ENCODE results near the gene DBP.

The DBP gene

DNA sequence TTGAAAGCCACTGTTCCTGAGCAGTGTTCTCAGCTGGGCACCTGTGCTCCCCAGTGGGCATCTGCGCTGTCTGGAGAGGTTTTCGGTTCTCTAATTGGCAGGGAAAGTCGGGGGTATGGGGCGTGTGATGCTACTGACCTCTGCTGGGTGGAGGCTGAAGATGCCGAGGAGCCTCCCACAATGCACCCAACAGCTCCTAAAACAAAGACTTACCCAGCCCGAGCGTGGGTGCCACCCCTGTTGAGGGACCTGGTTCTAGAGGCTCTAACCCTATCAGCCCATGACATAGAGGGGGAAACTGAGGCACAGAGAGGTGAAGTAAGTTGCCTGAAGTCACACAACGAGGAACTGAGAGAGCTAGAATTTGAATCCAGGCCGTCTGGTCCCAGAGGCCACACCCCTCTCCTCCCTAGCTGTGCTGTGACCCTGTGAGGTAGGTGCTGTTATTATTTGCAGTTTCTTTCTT is 28.3 kb downstream of the DBP start:
- H3K9me3 Mint-ChIP-seq, result no peaks in the 10 kb centered on the region
- peak overlapping the region; percentile 88 for H3K27ac Mint-ChIP-seq
- peak overlapping the region; percentile 47 to 48 for H3K4me3 Mint-ChIP-seq
- peaks cover 13 to 15% of the 10 kb centered on the region in 2 donors for H3K4me1 Mint-ChIP-seq
- H3K27me3 Mint-ChIP-seq, result no peaks in the 10 kb centered on the region
- ATAC-seq (replicated peaks) (peak; percentile 89 to 94), DNase-seq (peak; percentile 60)
- peaks cover 7 to 16% of the 10 kb centered on the region in 2 donors for H3K36me3 Mint-ChIP-seq

DNA sequence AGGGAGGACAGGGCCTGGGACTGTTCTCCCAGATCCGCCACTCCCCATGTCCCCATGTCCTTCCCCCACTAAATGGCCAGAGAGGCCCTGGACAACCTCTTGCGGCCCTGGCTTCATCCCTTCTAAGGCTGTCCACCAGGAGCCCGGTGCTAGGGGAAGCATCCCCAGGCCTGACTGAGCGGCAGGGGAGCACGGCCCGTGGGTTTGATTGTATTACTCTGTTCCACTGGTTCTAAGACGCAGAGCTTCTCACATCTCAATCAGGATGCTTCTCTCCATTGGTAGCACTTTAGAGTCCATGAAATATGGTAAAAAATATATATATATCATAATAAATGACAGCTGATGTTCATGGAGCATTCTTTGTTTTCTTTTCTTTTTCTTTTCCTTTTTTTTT is 29.8 kb downstream of the DBP start:
- Mint-ChIP-seq H3K4me3 (no peak overlapping the region), H3K9me3 (no peaks in the 10 kb centered on the region), H3K4me1 (peaks cover 11 to 13% of the 10 kb centered on the region in 2 donors), H3K36me3 (peaks cover 4 to 11% of the 10 kb centered on the region in 2 donors), H3K27ac (no peak overlapping the region), H3K27me3 (no peaks in the 10 kb centered on the region)
- ATAC-seq (replicated peaks) (no peak), DNase-seq (no peak)

DNA sequence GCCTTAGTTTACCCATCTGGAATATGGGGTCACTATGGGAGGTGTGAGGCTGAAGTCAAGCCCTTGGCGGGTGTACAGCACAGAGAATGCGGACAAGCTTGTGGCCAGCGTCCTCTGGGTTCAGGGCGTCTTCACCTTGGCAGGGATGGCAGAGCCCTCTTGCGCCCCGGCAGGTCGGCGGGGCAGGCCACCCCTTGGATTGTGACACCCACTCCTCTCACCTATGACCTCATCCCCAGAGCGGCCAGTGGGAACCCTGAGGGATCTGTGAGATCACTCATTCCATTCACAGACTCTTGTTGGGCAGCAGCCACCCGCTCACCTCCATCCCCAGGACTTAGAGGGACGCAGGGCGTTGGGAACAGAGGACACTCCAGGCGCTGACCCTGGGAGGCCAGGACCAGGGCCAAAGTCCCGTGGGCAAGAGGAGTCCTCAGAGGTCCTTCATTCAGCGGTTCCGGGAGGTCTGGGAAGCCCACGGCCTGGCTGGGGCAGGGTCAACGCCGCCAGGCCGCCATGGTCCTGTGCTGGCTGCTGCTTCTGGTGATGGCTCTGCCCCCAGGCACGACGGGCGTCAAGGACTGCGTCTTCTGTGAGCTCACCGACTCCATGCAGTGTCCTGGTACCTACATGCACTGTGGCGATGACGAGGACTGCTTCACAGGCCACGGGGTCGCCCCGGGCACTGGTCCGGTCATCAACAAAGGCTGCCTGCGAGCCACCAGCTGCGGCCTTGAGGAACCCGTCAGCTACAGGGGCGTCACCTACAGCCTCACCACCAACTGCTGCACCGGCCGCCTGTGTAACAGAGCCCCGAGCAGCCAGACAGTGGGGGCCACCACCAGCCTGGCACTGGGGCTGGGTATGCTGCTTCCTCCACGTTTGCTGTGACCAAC is 30.5 kb downstream of the DBP start, which contains the start of gene SPACA4:
SPACA4 (plus strand) TSS at position 280 of the 896 bp plus-strand sequence; CDS start at position 517, 237 bp downstream.
- DNase-seq, result no peak
- peak within 1 kb of the TSS; percentile 59 for H3K27ac Mint-ChIP-seq
- H3K27me3 Mint-ChIP-seq, result no peaks in the 10 kb centered on the region
- H3K4me1 Mint-ChIP-seq, result peaks cover 10 to 13% of the 10 kb centered on the region in 2 donors
- no peak within 1 kb of the TSS for H3K4me3 Mint-ChIP-seq
- ATAC-seq (replicated peaks), result no peak
- H3K9me3 Mint-ChIP-seq, result no peaks in the 10 kb centered on the region
- peaks cover 0 to 6% of the 10 kb centered on the region in 2 donors for H3K36me3 Mint-ChIP-seq

DNA sequence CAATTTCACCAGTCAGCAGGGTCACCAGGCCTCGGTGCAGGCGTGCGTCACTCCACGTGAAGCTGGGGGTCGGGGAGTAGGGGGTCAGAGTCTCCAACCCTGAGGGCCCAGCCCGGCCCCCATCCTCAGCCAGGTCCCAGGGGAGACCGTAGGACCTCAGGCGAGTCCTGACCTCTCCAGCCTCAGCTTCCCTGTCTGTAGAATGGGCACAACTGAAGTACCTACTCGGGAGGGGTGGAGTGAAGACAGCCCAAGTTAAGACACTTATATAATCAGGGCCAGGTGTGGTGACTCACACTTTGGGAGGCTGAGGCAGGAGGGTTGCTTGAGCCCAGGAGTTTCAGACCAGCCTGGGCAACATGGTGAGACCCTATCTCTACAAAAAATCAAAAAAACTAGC is 33.3 kb downstream of the DBP start:
- Mint-ChIP-seq H3K27ac (no peak overlapping the region), H3K4me3 (no peak overlapping the region), H3K4me1 (peaks cover 4 to 5% of the 10 kb centered on the region in 2 donors), H3K27me3 (peaks cover under 1 to 1% of the 10 kb centered on the region in 2 donors), H3K9me3 (no peaks in the 10 kb centered on the region), H3K36me3 (no peaks in the 10 kb centered on the region)
- no peak for ATAC-seq (replicated peaks)
- DNase-seq, result no peak

DNA sequence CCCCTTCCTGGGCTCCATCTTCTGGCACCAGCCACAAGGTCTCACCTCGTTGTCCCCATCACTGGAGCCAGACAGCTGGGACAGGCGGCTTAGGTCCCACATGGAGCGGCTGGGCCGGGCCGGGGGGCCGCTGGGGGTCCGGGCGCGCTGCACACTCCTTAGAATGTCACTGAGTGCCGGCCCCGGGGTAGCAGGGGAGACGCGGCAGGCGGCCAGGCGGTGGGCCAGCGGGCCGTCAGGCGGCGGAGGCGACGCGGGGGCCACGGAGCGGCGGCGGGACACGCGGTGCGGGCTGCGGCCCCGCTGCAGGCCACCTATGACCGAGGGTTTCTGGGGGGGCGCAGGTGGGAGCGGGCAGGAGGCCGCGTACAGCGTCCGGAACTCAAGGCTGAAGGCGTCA is 33.7 kb downstream of the DBP start:
- no peaks in the 10 kb centered on the region for H3K36me3 Mint-ChIP-seq
- peaks cover 5% of the 10 kb centered on the region in 2 donors for H3K27me3 Mint-ChIP-seq
- ATAC-seq (replicated peaks) (no peak), DNase-seq (no peak)
- peaks cover 0 to under 1% of the 10 kb centered on the region in 2 donors for H3K4me1 Mint-ChIP-seq
- no peaks in the 10 kb centered on the region for H3K9me3 Mint-ChIP-seq
- H3K27ac Mint-ChIP-seq, result no peak overlapping the region
- H3K4me3 Mint-ChIP-seq, result no peak overlapping the region

DNA sequence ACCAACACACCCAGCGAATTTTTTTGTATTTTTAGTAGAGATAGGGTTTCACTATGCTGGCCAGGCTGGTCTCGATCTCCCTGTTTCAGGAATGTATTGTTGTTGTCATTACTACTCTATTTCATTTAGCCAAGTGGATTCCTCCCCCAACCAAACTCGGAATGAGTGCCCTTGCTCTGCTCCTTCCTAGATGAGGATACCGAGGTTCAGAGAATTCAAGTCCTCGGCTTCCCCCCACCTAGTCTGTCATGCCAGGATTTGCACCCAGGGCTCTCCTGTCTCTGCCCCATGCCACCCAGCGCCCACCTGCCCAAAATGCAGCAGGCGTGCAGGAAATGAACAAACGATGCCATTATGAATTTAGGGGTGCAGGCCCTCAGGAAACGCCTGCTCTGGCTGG is 34.2 kb downstream of the DBP start:
- DNase-seq (no peak), ATAC-seq (replicated peaks) (no peak)
- Mint-ChIP-seq H3K4me1 (no peaks in the 10 kb centered on the region), H3K27ac (no peak overlapping the region), H3K36me3 (no peaks in the 10 kb centered on the region), H3K27me3 (peaks cover 5 to 8% of the 10 kb centered on the region in 2 donors), H3K4me3 (no peak overlapping the region), H3K9me3 (no peaks in the 10 kb centered on the region)

DNA sequence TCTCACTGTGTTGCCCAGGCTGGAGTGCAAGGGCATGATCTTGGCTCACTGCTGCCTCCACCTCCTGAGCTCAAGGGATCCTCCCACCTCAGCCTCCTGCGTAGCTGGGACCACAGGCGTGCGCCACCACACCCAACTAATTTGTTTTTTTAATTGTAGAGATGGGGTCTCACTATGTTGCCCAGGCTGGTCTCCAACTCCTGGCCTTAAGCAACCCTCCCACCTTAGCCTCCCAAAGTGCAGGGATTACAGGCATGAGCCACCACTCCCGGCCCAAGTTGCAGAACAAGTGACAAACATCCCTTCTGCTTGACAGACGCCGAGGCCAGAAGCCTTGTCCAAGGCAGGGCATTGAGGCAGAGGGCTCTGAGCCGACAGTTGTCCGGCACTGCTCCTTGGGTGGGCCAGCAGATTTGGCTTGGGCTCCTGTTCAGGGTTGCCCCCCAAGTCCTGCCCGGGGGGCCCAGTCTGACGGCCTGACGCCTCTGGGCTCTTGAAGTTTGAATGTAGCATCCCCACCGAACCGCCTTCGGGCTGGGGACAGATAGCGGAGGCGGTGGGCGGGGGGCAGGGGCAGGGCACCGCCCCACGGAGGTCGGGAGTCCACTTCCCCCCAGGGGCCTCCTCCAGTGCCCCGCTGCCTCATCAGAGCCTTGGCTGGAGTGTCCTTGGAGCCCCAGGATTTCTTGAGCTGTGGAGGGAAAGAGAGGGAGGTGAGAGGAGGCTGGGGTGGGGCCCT is 36.3 kb downstream of the DBP start:
- no peaks in the 10 kb centered on the region for H3K4me1 Mint-ChIP-seq
- no peak for DNase-seq
- H3K4me3 Mint-ChIP-seq, result no peak overlapping the region
- H3K36me3 Mint-ChIP-seq, result no peaks in the 10 kb centered on the region
- H3K9me3 Mint-ChIP-seq, result no peaks in the 10 kb centered on the region
- H3K27me3 Mint-ChIP-seq, result peaks cover 5 to 13% of the 10 kb centered on the region in 2 donors
- ATAC-seq (replicated peaks), result no peak
- no peak overlapping the region for H3K27ac Mint-ChIP-seq

DNA sequence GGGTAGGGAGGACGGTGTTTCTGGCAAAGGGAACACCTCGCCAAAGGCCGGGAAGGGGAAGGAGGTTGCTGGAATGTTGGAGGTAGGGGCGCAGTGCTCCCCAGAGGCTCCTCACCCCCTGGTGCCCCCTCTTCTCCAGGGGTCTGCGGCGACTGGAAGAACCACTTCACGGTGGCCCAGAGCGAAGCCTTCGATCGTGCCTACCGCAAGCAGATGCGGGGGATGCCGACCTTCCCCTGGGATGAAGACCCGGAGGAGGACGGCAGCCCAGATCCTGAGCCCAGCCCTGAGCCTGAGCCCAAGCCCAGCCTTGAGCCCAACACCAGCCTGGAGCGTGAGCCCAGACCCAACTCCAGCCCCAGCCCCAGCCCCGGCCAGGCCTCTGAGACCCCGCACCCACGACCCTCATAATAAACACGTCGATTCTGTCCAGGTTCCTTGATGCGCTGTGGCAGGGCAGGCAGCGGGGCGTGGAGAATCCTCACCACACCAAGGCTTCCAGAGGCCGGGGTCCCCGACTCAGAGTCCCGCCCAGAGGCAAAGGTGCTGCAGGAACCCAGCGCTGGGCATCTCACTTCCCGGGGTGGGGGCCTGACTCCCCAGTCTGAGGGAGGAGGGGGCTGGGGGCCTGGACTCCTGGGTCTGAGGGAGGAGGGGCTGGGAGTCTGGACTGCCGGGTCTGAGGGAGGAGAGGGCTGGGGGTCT is 38.0 kb downstream of the DBP start:
- Mint-ChIP-seq H3K9me3 (no peaks in the 10 kb centered on the region), H3K4me1 (no peaks in the 10 kb centered on the region), H3K4me3 (no peak overlapping the region), H3K27ac (no peak overlapping the region), H3K36me3 (no peaks in the 10 kb centered on the region), H3K27me3 (peaks cover 5 to 19% of the 10 kb centered on the region in 2 donors)
- DNase-seq (no peak), ATAC-seq (replicated peaks) (no peak)

DNA sequence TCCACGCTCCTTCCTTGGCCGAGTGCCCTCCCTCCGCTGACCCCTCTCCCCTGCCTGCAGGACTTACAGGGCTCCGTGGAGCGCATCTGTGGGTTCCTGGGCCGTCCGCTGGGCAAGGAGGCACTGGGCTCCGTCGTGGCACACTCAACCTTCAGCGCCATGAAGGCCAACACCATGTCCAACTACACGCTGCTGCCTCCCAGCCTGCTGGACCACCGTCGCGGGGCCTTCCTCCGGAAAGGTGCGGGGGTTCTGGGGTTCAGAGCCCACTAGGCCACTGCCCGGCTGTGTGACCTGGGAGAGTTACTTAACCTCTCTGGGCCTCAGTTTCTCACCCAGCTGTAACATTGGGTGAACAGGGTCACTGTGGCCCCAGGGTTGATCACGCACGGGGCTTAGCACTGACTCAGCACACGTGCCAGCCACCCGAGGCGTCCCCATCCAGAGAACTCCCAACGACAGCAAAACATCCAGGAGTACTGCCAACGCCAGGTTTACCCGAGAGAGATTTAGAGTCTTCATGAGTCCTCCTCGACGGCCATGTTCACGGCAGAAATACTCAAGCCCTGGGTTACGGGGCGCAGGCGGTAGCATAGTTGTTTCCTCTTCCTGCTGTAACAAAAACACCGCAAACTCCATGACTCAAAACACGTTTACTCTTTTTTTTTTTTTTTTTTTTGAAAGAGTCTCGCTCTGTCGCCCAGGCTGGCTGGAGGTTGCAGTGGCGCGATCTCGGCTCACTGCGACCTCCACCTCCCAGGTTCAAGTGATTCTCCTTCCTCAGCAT is 40.3 kb downstream of the DBP start:
- Mint-ChIP-seq H3K36me3 (no peaks in the 10 kb centered on the region), H3K4me3 (no peak overlapping the region), H3K9me3 (no peaks in the 10 kb centered on the region), H3K4me1 (no peaks in the 10 kb centered on the region), H3K27me3 (peaks cover 5 to 19% of the 10 kb centered on the region in 2 donors), H3K27ac (no peak overlapping the region)
- ATAC-seq (replicated peaks) (peak; percentile 33 to 73), DNase-seq (no peak)

DNA sequence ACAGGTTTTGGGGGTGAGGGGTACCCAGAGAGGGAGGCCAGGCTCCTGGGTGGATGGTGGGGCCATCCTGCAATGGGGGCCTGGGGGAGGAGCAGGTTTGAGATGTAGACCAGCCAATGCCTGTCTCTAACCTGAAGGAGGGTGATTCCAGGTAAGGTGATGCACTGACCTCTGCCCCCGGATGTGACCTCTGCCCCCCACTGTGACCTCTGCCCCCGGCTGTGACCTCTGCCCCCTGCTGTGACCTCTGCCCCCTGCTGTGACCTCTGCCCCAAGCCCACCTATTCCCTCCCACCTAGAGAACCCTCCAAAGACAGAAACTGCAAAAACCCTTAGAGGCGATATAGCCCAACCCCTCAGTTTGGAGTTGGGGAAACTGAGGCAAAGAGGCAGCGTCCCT is 40.9 kb downstream of the DBP start:
- no peak overlapping the region for H3K4me3 Mint-ChIP-seq
- no peak overlapping the region for H3K27ac Mint-ChIP-seq

DNA sequence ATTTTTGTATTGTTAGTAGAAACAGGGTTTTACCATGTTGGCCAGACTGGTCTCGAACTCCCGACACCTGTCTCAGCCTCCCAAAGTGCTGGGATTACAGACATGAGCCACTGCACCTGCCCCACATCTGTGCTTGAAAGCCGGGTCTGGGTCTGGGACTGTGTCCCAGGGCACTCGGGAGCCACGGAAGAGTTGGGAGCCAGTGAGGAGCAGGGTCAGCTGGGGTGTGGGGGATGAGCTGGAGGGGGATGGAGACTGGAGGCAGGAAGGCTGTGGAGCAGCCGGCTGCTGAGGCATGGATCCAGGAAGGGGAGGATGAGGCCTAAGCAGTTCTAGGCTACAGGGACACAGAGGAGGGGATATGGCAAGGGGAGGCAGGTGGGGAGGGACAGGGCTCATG is 41.3 kb downstream of the DBP start:
- Mint-ChIP-seq H3K36me3 (no peaks in the 10 kb centered on the region), H3K4me1 (no peaks in the 10 kb centered on the region), H3K27ac (no peak overlapping the region), H3K4me3 (no peak overlapping the region), H3K9me3 (no peaks in the 10 kb centered on the region), H3K27me3 (peaks cover 9 to 22% of the 10 kb centered on the region in 2 donors)
- ATAC-seq (replicated peaks), result no peak
- no peak for DNase-seq

More for the DNA sequence above, 40.9 kb downstream of the DBP start:
- Mint-ChIP-seq H3K9me3 (no peaks in the 10 kb centered on the region), H3K4me1 (no peaks in the 10 kb centered on the region), H3K27me3 (peaks cover 6 to 19% of the 10 kb centered on the region in 2 donors), H3K36me3 (no peaks in the 10 kb centered on the region)
- ATAC-seq (replicated peaks) (no peak), DNase-seq (no peak)

DNA sequence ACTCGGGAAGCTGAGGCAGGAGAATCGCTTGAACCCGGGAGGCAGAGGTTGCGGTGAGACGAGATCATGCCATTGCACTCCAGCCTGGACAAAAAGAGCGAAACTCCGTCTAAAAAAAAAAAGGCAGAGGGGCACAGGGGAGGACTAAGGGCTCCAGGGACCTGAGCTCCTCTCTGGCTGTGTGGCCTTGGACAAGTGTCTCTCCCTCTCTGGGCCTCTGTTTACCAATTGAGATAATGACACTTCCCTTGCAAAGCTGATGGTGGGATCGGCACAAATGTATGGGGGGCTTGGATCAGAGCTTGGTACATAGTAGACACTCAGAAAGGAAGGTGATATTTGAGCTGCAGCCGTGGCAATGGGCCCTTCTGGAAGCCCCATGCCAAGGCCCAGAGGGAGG is 42.0 kb downstream of the DBP start:
- no peak overlapping the region for H3K4me3 Mint-ChIP-seq
- peaks cover 13 to 29% of the 10 kb centered on the region in 2 donors for H3K27me3 Mint-ChIP-seq
- H3K36me3 Mint-ChIP-seq, result no peaks in the 10 kb centered on the region
- no peaks in the 10 kb centered on the region for H3K4me1 Mint-ChIP-seq
- no peak for ATAC-seq (replicated peaks)
- no peak overlapping the region for H3K27ac Mint-ChIP-seq
- DNase-seq, result no peak
- no peaks in the 10 kb centered on the region for H3K9me3 Mint-ChIP-seq

DNA sequence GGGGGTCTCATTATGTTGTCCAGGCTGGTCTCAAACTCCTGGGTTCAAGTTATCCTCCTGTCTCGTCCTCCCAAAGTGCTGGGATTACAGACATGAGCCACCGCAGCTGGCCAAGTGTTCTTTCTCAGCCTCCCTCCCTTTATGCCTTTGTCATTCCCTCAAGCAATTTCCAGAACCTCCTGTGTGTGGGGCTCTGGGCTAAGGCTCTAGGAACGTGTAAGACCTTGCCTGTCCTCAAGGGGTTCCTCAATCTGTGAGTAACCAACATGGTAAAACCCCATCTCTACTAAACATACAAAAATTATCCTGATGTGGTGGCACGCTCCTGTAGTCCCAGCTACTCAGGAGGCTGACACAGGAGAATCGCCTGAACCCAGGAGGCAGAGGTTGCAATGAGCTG is 46.2 kb downstream of the DBP start:
- Mint-ChIP-seq H3K4me1 (peaks cover 7 to 10% of the 10 kb centered on the region in 2 donors), H3K9me3 (no peaks in the 10 kb centered on the region), H3K4me3 (no peak overlapping the region), H3K27ac (no peak overlapping the region), H3K36me3 (no peaks in the 10 kb centered on the region), H3K27me3 (peaks cover 16 to 29% of the 10 kb centered on the region in 2 donors)
- ATAC-seq (replicated peaks) (no peak), DNase-seq (no peak)
